ENCODE results near the gene WDR76. TPM values are rescaled to one million over a fixed set of nuclear protein-coding genes. Genes with fewer than 3 reads are reported as not detected.
"Not testable (repeated sequence)": the region's sequence is repeated elsewhere in the genome, so short reads cannot be mapped to it uniquely, and the experiment has no call there.

WDR76 gene
- total RNA-seq, 2 donors from 2014 or later: 6.2 to 6.9 TPM

GRCh38 chr15:43854801-43855200 lies 28.0 kb downstream of the WDR76 start:
- Histone ChIP-seq H3K27ac (no peak overlapping the region), H3K4me3 (no peak overlapping the region), H3K9me3 (no peaks in the 10 kb centered on the region), H3K36me3 (replicated peaks in 1 of 2; ENCODE audit: insufficient read depth in 1 of 2, low read depth in 2 of 2) (peaks cover 0 to 2% of the 10 kb centered on the region in 2 donors), H3K4me1 (no peaks in the 10 kb centered on the region), H3K27me3 (no peaks in the 10 kb centered on the region)
- DNase-seq: no peak
- TF ChIP-seq CTCF (IDR thresholded peaks at IDR 0.05): no peak
- no peak for TF ChIP-seq POLR2A (IDR thresholded peaks at IDR 0.05)
- intact Hi-C loops (cut with DNase I): no loop called here
- no peak for ATAC-seq
- 91 to 92% methylated on average over 6 of the region's 6 CpGs for WGBS, 2 donors

DNA sequence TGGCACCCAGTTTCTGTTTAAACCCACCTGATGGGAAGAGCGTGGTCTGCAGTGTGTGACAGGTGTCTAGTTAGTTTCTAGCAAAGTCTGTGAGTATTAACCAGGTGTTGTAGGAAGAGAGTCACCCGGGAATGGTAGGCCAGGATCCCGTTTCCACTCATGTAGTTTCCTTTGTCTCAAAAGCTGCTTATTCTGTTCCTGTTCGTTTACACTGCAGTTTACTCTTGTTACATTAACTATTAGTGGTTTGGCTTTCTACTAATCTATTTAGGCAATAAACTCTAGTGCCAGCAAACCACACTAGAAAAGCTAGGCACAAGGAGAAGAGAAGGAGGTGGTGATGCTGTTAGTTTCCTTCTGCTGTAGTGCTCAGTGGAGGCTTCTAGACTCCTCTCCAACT lies 32.7 kb downstream of the WDR76 start:
- Histone ChIP-seq H3K4me3 (no peak overlapping the region), H3K36me3 (replicated peaks in 1 of 2; ENCODE audit: insufficient read depth in 1 of 2, low read depth in 2 of 2) (no peaks in the 10 kb centered on the region), H3K27me3 (no peaks in the 10 kb centered on the region), H3K4me1 (no peaks in the 10 kb centered on the region), H3K27ac (no peak overlapping the region), H3K9me3 (no peaks in the 10 kb centered on the region)
- no peak for DNase-seq
- 50 to 58% methylated on average over 4 of the region's 4 CpGs for WGBS, 2 donors
- TF ChIP-seq CTCF (IDR thresholded peaks at IDR 0.05): no peak
- no peak for TF ChIP-seq POLR2A (IDR thresholded peaks at IDR 0.05)
- intact Hi-C loops (cut with DNase I): no loop called here
- ATAC-seq: no peak

- intact Hi-C loops (cut with DNase I); H3K27ac ChIP-seq: not testable (repeated sequence)
- WGBS, 2 donors: 85 to 93% methylated on average over 10 of the region's 10 CpGs
Measured at GRCh38 chr15:43866636-43867035, 39.8 kb downstream of the WDR76 start.

GRCh38 chr15:43867096-43867495 lies 40.3 kb downstream of the WDR76 start:
- DNase-seq (no peak), ATAC-seq (no peak)
- no peak for TF ChIP-seq CTCF (IDR thresholded peaks at IDR 0.05)
- TF ChIP-seq POLR2A (IDR thresholded peaks at IDR 0.05): no peak
- Histone ChIP-seq H3K4me3 (no peak overlapping the region), H3K9me3 (no peaks in the 10 kb centered on the region), H3K36me3 (replicated peaks in 1 of 2; ENCODE audit: insufficient read depth in 1 of 2, low read depth in 2 of 2) (peaks cover 0 to 2% of the 10 kb centered on the region in 2 donors), H3K4me1 (no peaks in the 10 kb centered on the region), H3K27ac (no peak overlapping the region), H3K27me3 (no peaks in the 10 kb centered on the region)
- intact Hi-C loops (cut with DNase I): no loop called here
- WGBS, 2 donors: 89 to 96% methylated on average over 5 of the region's 5 CpGs

More at GRCh38 chr15:43866636-43867035, 39.8 kb downstream of the WDR76 start:
- DNase-seq; ATAC-seq; H3K27me3 ChIP-seq; H3K36me3 ChIP-seq (replicated peaks in 1 of 2; ENCODE audit: insufficient read depth in 1 of 2, low read depth in 2 of 2); H3K4me3 ChIP-seq; H3K4me1 ChIP-seq; H3K9me3 ChIP-seq: not testable (repeated sequence)

DNA sequence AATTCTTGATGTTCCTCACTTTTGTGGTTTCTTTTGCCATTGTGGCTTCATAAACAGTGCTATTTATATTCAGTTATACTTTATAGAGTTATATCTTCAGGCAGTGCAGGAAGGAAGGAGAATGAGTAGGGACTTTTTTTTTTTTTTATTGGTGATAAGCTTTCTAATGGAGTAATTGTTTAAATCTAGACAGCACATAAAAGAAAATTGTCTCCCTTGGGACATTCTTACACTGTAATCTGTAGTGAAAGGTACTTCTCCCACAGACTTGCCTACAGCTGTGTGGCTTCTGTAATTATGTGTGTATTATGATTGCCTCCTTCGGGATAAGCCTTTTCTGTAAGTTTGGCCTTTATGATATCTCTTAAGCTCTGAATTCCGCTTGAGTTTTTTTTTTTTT lies 41.6 kb downstream of the WDR76 start:
- WGBS, 2 donors: 81 to 86% methylated on average over 2 of the region's 2 CpGs
- TF ChIP-seq CTCF (IDR thresholded peaks at IDR 0.05) (no peak), POLR2A (IDR thresholded peaks at IDR 0.05) (no peak)
- Histone ChIP-seq H3K27ac (no peak overlapping the region), H3K27me3 (no peaks in the 10 kb centered on the region), H3K4me1 (no peaks in the 10 kb centered on the region), H3K9me3 (no peaks in the 10 kb centered on the region), H3K4me3 (no peak overlapping the region), H3K36me3 (replicated peaks in 1 of 2; ENCODE audit: insufficient read depth in 1 of 2, low read depth in 2 of 2) (peaks cover 0 to 2% of the 10 kb centered on the region in 2 donors)
- DNase-seq (no peak), ATAC-seq (no peak)
- intact Hi-C loops (cut with DNase I): no loop called here
